NB4 (cell line): ENCODE data around the gene SPTBN4.
"Not testable (repeated sequence)": the region's sequence is repeated elsewhere in the genome, so short reads cannot be mapped to it uniquely, and the experiment has no call there.

Source experiments
- DNase-seq: peaks from one replicate; pipeline ENCODE4 v3.0.0; 2010; ENCODE audit warnings: low read depth
- H3K4me3 ChIP-seq: one replicate; pipeline ENCODE4 v1.5.1; 2011; ENCODE audit warnings: mild to moderate bottlenecking, low read depth, low read length, moderate library complexity
- MAX ChIP-seq: IDR thresholded peaks from 2 replicates; pipeline ENCODE4 v1.6.1; 2011; ENCODE audit warnings: low read depth, low read length
- MYC ChIP-seq: IDR thresholded peaks from 2 replicates; pipeline ENCODE4 v1.6.1; 2011; ENCODE audit warnings: low read depth, low read length
- POLR2A ChIP-seq: IDR thresholded peaks from 2 replicates; pipeline ENCODE4 v1.6.1; 2011; ENCODE audit warnings: mild to moderate bottlenecking; ENCODE audit not compliant: insufficient read length; ENCODE audit errors: extremely low read depth
- TF ChIP-seq, protein P1 (sequence below): IDR thresholded peaks from one replicate; pipeline ENCODE4 v1.5.1; 2012; ENCODE audit warnings: low read depth, low read length

SPTBN4 gene

DNA sequence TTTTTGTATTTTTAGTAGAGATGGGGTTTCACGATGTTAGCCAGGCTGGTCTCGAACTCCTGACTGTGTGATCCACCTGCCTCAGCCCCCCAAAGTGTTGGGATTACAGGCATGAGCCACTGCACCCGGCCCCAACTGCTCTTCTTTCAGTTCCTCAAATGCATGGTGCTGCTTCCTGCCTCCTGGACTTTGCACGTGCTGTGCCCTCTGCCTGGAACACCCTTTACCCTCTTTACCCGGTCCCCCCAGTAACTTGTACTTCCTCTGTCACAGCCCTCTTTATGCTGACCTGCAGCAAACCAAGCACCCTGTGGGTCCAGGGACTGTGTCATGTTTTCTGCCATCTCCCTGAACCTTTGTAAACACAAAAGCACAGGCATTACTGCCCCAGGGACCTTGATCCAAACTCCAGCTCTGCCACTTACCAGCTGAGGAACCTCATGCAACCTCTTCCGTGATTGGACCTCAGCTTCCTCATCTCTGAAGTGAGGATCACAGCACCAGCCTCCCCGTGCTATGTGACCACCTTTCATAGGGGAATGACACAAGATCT lies 5.1 kb upstream of the SPTBN4 start:
- TF ChIP-seq, protein P1, sequence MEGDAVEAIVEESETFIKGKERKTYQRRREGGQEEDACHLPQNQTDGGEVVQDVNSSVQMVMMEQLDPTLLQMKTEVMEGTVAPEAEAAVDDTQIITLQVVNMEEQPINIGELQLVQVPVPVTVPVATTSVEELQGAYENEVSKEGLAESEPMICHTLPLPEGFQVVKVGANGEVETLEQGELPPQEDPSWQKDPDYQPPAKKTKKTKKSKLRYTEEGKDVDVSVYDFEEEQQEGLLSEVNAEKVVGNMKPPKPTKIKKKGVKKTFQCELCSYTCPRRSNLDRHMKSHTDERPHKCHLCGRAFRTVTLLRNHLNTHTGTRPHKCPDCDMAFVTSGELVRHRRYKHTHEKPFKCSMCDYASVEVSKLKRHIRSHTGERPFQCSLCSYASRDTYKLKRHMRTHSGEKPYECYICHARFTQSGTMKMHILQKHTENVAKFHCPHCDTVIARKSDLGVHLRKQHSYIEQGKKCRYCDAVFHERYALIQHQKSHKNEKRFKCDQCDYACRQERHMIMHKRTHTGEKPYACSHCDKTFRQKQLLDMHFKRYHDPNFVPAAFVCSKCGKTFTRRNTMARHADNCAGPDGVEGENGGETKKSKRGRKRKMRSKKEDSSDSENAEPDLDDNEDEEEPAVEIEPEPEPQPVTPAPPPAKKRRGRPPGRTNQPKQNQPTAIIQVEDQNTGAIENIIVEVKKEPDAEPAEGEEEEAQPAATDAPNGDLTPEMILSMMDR, result no peak
- TF ChIP-seq MYC (no peak), MAX (0 out of 2 replicates have a peak, but pooled peaks have one; percentile 25), POLR2A (no peak)
- H3K4me3 ChIP-seq, result no peak overlapping the region
- DNase-seq, result peak; percentile 67

DNA sequence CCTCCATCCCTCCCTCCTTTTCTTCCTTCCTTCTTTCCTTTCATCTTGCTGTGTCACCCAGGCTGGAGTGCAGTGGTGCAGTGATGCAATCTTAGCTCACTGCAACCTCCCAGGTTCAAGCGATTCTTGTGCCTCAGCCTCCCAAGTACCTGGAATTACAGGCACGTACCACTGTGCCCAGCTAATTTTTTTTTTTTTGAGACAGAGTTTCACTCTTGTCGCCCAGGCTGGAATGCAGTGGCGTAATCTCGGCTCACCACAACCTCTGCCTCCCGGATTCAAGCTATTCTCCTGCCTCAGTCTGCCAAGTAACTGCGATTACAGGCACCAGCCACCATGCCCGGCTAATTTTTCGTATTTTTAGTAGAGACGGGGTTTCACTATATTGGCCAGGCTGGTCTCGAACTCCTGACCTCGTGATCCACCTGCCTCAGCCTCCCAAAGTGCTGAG lies 3.2 kb upstream of the SPTBN4 start:
- DNase-seq, result peak; percentile 16
- not testable (repeated sequence) for H3K4me3 ChIP-seq

DNA sequence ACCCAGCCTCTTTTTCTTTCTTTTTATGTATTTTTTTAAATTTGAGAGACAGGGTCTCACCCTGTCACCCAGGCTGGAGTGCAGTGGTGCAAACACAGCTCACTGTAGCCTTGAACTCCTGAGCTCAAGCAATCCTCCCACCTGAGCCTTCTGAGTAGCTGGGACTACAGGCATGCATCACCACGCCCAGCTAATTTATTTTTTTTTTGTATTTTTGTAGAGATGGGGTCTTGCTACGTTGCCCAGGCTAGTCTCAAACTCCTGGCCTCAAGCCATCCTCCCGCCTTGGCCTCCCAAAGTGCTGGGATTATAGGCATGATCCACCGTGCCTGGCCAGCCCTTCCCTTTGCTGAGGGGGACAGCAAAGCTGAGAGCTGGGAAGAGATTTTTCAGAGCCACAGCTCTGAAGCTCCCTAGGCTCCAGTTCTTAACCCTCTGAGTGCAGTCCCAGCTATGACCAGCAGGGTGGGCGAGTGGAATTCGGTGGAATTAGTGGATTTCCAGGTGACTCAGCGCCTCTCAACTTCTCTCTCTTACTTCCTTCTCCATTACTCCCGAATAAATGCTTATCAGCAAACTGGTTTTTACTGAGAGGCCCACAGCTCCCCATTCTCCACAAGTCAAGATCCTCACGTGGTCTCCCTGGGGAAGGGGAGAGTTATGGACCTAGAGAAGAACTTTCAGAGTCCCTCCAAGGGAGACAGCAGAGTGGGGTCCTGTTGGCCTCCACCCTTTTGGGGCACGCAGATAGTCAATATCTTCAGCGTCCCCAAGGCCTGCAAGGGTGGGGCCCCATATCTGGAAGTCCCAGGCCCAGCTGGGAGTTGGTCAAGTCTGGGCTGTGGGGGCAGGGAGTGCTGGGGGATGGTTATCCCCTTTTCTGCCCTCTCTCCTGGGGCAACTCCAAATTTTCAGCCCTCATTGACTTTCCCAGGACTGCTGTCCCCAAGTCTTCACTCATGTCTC lies 2.5 kb upstream of the SPTBN4 start:
- TF ChIP-seq, protein P1, result peak; percentile 56
- no peak for TF ChIP-seq MAX
- peak overlapping the region; percentile 59 for H3K4me3 ChIP-seq
- DNase-seq, result peak; percentile 68

DNA sequence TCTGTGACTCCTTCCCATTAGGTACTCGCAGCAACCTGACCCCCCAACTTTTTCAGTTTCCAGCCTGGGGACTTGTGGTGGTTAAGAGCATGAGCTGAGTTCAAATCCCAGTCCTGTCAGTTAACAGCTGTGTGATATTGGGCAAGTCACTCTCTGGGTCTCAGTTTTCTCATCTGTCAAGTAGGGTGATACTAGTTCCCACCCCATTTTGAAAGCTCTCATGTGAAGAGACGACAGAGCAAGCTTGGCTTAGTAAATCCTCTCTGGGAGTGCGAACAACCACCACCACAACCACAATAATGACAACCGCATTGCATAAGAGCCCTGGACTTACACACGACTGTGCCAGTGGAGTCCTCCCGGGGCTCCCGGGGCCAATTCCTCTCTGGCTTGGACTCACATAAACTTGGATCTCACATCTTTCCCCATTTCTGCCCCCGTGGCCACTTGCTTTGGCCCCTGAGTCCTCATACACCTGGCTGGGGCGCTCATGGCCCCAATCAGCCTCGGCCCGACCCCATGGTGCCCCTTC lies 1.7 kb upstream of the SPTBN4 start:
- DNase-seq, result peak; percentile 90

DNA sequence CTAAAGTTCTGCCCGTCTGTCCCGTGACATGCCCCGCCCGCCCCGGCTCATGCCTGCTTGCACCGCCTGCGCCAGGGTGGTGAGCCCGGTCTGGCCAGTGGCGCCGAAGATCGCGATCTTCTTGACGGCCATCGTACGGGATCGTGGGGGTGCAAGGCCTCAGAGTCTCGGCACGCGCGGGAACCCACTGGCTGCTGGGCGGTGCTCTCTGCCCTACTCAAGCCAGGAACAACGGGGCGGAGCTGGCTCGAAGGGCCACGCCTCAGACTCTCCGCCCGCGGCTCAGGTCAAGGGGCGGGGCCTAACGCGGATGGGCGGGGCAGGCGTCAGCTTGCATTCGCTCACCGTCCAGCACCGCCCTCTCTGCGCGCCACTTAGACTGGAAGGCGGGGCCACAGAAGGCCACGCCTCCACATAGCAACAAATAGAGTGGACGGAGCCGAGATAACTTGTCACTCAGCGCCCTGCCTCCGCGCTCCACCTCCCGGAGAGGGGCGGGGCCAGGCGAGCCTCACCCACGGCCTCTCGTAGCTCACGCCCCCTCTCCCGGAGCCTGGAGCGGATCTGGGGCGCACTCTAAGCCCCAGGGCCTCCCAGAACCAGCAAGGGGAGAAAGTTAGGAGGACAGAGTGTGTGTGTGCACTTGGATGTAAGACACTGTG lies 1.1 kb upstream of the SPTBN4 start, which contains the start of gene BLVRB:
Gene BLVRB (minus strand): TSS at position 189 of the 662 bp plus-strand sequence. CDS start 57 bp downstream, at position 132.
- peak within 1 kb of the TSS; percentile 59 for H3K4me3 ChIP-seq
- TF ChIP-seq, protein P1, result no peak
- TF ChIP-seq MAX (no peak), POLR2A (peak; percentile 44), MYC (0 out of 2 replicates have a peak, but pooled peaks have one; percentile 14)
- DNase-seq, result peak; percentile 95

More for the DNA sequence above, 1.7 kb upstream of the SPTBN4 start:
- H3K4me3 ChIP-seq, result peak overlapping the region; percentile 59
- TF ChIP-seq, protein P1, result no peak

GRCh38 chr19:40466219-40466984 lies 399 bp upstream of the SPTBN4 start:
- TF ChIP-seq MAX (peak; percentile 71), MYC (0 out of 2 replicates have a peak, but pooled peaks have one; percentile 4), POLR2A (no peak)
- TF ChIP-seq, protein P1, result no peak
- peak overlapping the region; percentile 42 for H3K4me3 ChIP-seq
- no peak for DNase-seq
